Spleen (tissue), 11 donors: Measurements from ENCODE around the gene DENND1C. TPM values are rescaled to one million over a fixed set of nuclear protein-coding genes. Genes with fewer than 3 reads are reported as not detected.
"Not testable (repeated sequence)": the region's sequence is repeated elsewhere in the genome, so short reads cannot be mapped to it uniquely, and the experiment has no call there.

ENCODE experiments used
- DNase-seq: peaks from one replicate; pipeline ENCODE4 v3.0.0-alpha.2; 2020
- H3K27ac ChIP-seq, 8 donors: fragments of 200-600 bp; sonication (generic) in 7 of 8; 1 replicate in 4 of 8; 2 replicates in 4 of 8; pipeline versions ENCODE4 v1.5.0 to v1.8.0; 2016 to 2021; ENCODE audit warnings: inconsistent platforms in 4 of 8, mild to moderate bottlenecking in 4 of 8, moderate library complexity in 1 of 8
- H3K27me3 ChIP-seq, 7 donors: fragments of 200-600 bp; sonication (generic) in 6 of 7; replicated peaks in 1 of 7; 1 replicate in 4 of 7; 2 replicates in 3 of 7; pipeline versions ENCODE4 v1.5.0 to v1.8.0; 2016 to 2021; ENCODE audit warnings: inconsistent platforms in 3 of 7, mild to moderate bottlenecking in 1 of 7
- H3K36me3 ChIP-seq, 6 donors: fragments of 200-600 bp; sonication (generic) in 5 of 6; 1 replicate in 4 of 6; 2 replicates in 2 of 6; pipeline versions ENCODE4 v1.5.0 to v1.8.0; 2016 to 2021; ENCODE audit warnings: inconsistent platforms in 2 of 6
- H3K4me1 ChIP-seq, 6 donors: fragments of 200-600 bp; sonication (generic) in 5 of 6; 1 replicate in 3 of 6; 2 replicates in 3 of 6; pipeline versions ENCODE4 v1.5.0 to v1.8.0; 2016 to 2021; ENCODE audit warnings: inconsistent platforms in 3 of 6
- H3K4me3 ChIP-seq, 8 donors: fragments of 200-600 bp; sonication (generic) in 7 of 8; 1 replicate in 4 of 8; 2 replicates in 4 of 8; pipeline versions ENCODE4 v1.5.0 to v1.8.0; 2016 to 2021; ENCODE audit warnings: inconsistent platforms in 4 of 8, mild to moderate bottlenecking in 4 of 8, moderate library complexity in 2 of 8
- H3K9me3 ChIP-seq, 8 donors: fragments of 200-600 bp; sonication (generic) in 7 of 8; 1 replicate in 4 of 8; 2 replicates in 4 of 8; pipeline versions ENCODE4 v1.5.0 to v1.8.0; 2016 to 2021; ENCODE audit warnings: inconsistent platforms in 4 of 8
- POLR2A ChIP-seq, 3 donors: fragments of 450-650 bp; IDR thresholded peaks; one replicate each; pipeline ENCODE4 v1.5.1; 2017; ENCODE audit warnings: antibody characterized with exemption in 3 of 3, mild to moderate bottlenecking in 1 of 3
- POLR2AphosphoS5 ChIP-seq, 3 donors: sonication (generic); formaldehyde crosslinking; IDR thresholded peaks; one replicate each; pipeline ENCODE4 v1.5.1; 2017; ENCODE audit warnings: antibody characterized with exemption in 3 of 3
- WGBS, 5 donors: extraction: QIAGEN DNeasy Blood & Tissue Kit in 3 of 5; methylation state at CpG; one replicate each; pipeline versions ENCODE4 v1.1.5 to v1.1.7; 2013 to 2018; 5-methylcytosine and 5-hydroxymethylcytosine counted together
- intact Hi-C: fragments of 100-400 bp; cut with DNase I; formaldehyde crosslinking; loops from one replicate; pipeline ENCODE4 v1.15.0; 2023; ENCODE audit warnings: low total_unique reads
- polyA plus RNA-seq, 3 donors: library from polyadenylated mRNA; stranded (reverse); fragments of 200-250 nt; gene quantifications; one replicate each; pipeline ENCODE4 v1.2.1, GENCODE V29; 2013
- total RNA-seq, 7 donors: library from RNA; depleted of rRNA in 3 of 7; stranded (reverse); fragments of >200 nt in 3 of 7; fragmentation: NEBNext Ultra II Directional in 4 of 7; extraction: Animal tissue kit (Norgen Biotek cat#: 25700) in 4 of 7; gene quantifications; one replicate each; pipeline versions ENCODE4 v1.1.0 to v1.2.1, GENCODE V29; 2016 to 2021
- TF ChIP-seq, protein P1 (sequence below), 11 experiments: fragments of 200-600 bp in 7 of 11; fragments of 450-650 bp in 4 of 11; sonication (generic) in 4 of 11; IDR thresholded peaks in 8 of 11; conservative IDR thresholded peaks in 3 of 11; 1 replicate in 7 of 11; 2 replicates in 4 of 11; pipeline versions ENCODE4 v1.4.0 to v1.8.0; 2016 to 2021; ENCODE audit warnings: antibody characterized with exemption in 11 of 11, inconsistent platforms in 4 of 11, mild to moderate bottlenecking in 1 of 11
- donor health status: healthy with polysubstance abuse.
- donor health status: DM: no; HTN: no; CAD: no; lungs with moderate emphysema.
- donor health status: DM: no; HTN: no; CAD: no.
- donor health status: Bipolar disorder and iron deficiency.
- donor health status: healthy.
- donor health status: DM: no; HTN: no; CAD: no.
- donor health status: DM: yes; HTN: yes; CAD: no.

The DENND1C gene
- total and polyA plus RNA-seq, 10 donors = 36.8 to 70.9 (median 61.1) TPM

DNA sequence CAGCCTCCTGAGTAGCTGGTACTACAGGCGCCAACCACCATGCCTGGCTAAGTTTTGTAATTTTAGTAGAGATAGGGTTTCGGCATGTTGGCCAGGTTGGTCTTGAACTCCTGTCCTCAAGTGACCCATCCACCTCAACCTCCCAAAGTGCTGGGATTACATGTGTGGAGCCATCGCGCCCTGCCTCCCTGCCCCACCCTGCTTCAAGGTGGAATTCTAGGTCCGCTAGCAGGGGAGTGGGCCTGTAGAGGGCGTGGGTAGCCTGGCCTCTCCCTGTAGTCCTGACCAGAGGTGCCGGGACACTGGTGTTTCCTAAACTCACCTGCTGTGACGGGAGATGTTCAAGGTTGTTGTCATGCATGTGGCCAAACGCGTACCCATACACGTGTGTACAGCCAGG lies 48.4 kb downstream of the DENND1C start:
- intact Hi-C loops = no loop called here
- TF ChIP-seq POLR2A (IDR thresholded peaks at IDR 0.05) (no peak), POLR2AphosphoS5 (IDR thresholded peaks at IDR 0.05) (no peak)
- TF ChIP-seq, protein P1, sequence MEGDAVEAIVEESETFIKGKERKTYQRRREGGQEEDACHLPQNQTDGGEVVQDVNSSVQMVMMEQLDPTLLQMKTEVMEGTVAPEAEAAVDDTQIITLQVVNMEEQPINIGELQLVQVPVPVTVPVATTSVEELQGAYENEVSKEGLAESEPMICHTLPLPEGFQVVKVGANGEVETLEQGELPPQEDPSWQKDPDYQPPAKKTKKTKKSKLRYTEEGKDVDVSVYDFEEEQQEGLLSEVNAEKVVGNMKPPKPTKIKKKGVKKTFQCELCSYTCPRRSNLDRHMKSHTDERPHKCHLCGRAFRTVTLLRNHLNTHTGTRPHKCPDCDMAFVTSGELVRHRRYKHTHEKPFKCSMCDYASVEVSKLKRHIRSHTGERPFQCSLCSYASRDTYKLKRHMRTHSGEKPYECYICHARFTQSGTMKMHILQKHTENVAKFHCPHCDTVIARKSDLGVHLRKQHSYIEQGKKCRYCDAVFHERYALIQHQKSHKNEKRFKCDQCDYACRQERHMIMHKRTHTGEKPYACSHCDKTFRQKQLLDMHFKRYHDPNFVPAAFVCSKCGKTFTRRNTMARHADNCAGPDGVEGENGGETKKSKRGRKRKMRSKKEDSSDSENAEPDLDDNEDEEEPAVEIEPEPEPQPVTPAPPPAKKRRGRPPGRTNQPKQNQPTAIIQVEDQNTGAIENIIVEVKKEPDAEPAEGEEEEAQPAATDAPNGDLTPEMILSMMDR (IDR thresholded peaks at IDR 0.05 in 8 of 11, conservative IDR thresholded peaks at IDR 0.05 in 3 of 11) = no peak

DNA sequence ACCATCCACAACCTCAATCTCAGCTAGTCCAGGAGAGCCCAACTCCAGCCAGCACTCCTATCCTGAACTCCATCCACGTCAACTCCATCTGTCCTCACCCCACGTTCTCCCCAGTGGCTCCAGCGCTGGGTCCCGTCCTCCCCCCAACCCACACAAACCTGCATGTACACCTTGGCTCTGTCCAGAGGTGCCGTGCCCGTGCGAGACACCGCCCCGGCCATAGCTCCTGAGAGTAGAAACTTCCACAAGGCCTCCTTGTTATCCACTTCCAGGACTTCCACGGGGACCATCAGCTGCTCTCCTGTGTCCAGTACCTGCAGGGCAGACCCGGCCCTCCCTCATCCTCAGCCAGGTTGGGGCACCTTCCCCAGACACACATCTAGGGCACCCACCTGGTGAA lies 49.7 kb downstream of the DENND1C start:
- WGBS, 5 donors = 87 to 95% (median 93%) methylated on average over 11 of the region's 11 CpGs
- H3K27me3 ChIP-seq = no peaks in the 10 kb centered on the region
- no peak overlapping the region for H3K27ac ChIP-seq

More for the DNA sequence above, 48.4 kb downstream of the DENND1C start:
- Histone ChIP-seq H3K27me3 (no peaks in the 10 kb centered on the region), H3K36me3 (no peaks in the 10 kb centered on the region), H3K9me3 (no peaks in the 10 kb centered on the region), H3K27ac (no peak overlapping the region), H3K4me3 (no peak overlapping the region), H3K4me1 (peaks cover 0 to 3% (median 0%) of the 10 kb centered on the region in 6 donors)
- 89 to 91% (median 89%) methylated on average over 11 of the region's 11 CpGs for WGBS, 5 donors
- no peak for DNase-seq

DNA sequence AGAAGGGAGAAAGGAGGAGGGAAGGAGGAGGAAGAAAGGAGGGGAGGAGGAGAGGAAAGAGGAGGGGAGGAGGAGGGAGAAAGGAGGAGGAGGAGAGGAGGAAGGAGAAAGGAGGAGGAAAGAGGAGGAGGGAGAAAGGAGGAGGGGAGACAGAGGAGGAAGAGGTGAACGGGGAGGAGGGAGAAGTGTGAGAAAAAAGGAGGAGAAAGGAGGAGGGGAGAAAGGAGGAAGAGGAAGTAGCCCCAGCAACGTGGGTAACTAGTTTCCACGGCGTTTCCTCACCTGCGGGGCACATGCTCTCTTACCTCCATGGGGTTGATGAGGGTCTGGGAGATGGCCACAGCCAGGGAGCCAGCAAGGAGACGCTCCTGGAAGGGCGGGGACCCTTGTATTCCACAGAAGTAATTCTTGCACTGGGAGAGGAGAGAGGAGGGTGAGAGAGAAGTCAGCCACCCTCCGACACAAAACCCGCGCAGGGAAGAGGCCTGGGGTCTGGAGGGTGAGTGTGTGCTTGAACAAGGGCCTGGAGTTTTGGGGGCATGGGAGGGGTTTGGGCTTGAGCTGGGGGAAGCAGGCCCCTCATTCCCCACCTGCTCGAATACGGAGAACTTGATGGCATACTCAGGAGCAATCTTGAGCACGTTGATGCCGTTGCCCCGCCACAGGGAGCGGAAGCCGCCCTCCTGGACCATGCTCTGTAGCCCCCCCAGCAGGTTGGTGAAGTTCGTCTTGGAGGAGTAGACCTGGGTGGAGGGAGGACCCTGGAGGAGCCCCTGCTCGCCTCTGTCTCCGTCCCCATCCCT lies 52.0 kb downstream of the DENND1C start:
- no peak for DNase-seq
- no peak for TF ChIP-seq POLR2A (IDR thresholded peaks at IDR 0.05)
- TF ChIP-seq POLR2AphosphoS5 (IDR thresholded peaks at IDR 0.05) = no peak
- TF ChIP-seq, protein P1 (IDR thresholded peaks at IDR 0.05 in 8 of 11, conservative IDR thresholded peaks at IDR 0.05 in 3 of 11) = no peak
- 56 to 63% (median 61%) methylated on average over 15 to 20 of the region's 20 CpGs for WGBS, 5 donors
- no peak overlapping the region for H3K27ac ChIP-seq
- H3K27me3 ChIP-seq = no peaks in the 10 kb centered on the region
- H3K4me1 ChIP-seq = peaks cover 0 to 15% (median 6%) of the 10 kb centered on the region in 6 donors
- intact Hi-C loops = no loop called here
- no peak overlapping the region for H3K4me3 ChIP-seq
- H3K9me3 ChIP-seq = no peaks in the 10 kb centered on the region
- H3K36me3 ChIP-seq = no peaks in the 10 kb centered on the region

More for the DNA sequence above, 49.7 kb downstream of the DENND1C start:
- DNase-seq = no peak
- TF ChIP-seq, protein P1 (IDR thresholded peaks at IDR 0.05 in 8 of 11, conservative IDR thresholded peaks at IDR 0.05 in 3 of 11) = no peak
- TF ChIP-seq POLR2A (IDR thresholded peaks at IDR 0.05) = no peak
- no peak for TF ChIP-seq POLR2AphosphoS5 (IDR thresholded peaks at IDR 0.05)
- peaks cover 0 to 3% (median 0%) of the 10 kb centered on the region in 6 donors for H3K4me1 ChIP-seq
- no peaks in the 10 kb centered on the region for H3K9me3 ChIP-seq
- no peak overlapping the region for H3K4me3 ChIP-seq
- intact Hi-C loops = no loop called here
- H3K36me3 ChIP-seq = no peaks in the 10 kb centered on the region

DNA sequence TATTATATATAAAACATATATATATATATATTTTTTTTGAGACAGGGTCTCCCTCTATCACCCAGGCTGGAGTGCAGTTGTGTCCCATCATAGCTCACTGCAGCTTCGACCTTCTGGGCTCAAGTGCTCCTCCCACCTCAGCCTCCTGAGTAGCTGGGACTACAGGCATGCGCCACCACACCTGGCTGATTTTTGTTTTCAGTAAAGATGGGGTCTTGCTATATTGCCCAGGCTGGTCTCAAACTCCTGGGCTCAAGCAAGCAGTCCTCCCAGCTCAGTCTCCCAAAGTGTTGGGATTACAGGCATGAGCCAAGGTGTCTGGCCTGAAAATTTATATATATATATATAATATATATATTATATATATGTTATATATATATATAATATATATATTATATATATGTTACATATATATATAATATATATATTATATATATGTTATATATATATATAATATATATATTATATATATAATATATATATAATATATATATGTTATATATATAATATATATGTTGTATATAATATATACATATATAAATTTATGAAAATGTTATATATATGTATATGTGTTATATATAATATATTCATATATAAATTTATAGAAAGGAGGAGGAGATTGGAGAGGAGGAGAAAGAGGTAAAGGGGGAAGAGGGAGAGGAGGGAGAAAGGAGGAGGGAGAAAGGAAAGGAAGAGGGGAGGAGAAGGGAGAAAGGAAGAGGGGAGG lies 52.7 kb downstream of the DENND1C start:
- H3K36me3 ChIP-seq, intact Hi-C loops: not testable (repeated sequence)

More for the DNA sequence above, 52.7 kb downstream of the DENND1C start:
- DNase-seq, H3K4me3 ChIP-seq, H3K27ac ChIP-seq, H3K9me3 ChIP-seq, H3K27me3 ChIP-seq: not testable (repeated sequence)
- H3K4me1 ChIP-seq = peaks cover 0 to 17% (median 8%) of the 10 kb centered on the region in 6 donors
- 77 to 87% (median 83%) methylated on average over 2 of the region's 2 CpGs for WGBS, 5 donors
